Measurements from ENCODE around the gene BCL2L14.
"Not testable (repeated sequence)": the region's sequence is repeated elsewhere in the genome, so short reads cannot be mapped to it uniquely, and the experiment has no call there.

The BCL2L14 gene

DNA sequence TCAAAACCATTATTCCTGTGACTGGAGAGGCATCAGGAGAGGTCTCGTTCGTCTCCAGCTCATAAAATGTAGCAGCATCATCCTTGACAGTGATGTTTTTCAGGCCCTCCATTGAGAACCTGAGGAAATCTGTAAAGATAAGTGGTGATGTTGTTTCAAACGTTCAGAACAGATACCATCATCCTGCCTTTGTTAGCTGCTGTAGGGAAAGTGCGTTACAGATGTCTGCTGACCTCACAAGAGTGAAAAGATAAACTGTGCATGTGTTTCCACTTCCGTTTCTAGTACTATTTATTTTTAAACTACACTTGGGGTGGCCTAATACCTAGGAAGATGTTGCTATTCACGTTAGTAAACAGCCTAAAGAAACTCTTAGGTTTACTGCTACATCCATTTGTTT is 28.4 kb downstream of the BCL2L14 start:
- no peak overlapping the region for H3K4me3 ChIP-seq (ENCODE audit: low read depth, low read length, poor library complexity, severe bottlenecking)
- H3K79me2 ChIP-seq (ENCODE audit: insufficient read depth, low read length): no peaks in the 10 kb centered on the region
- H3K9me3 ChIP-seq (ENCODE audit: low read length): peaks cover 2% of the 10 kb centered on the region; the same call in 1 of the 2 replicates
- H3K9ac ChIP-seq (ENCODE audit: low read length): no peak overlapping the region
- H3K27ac ChIP-seq (ENCODE audit: low read depth, low read length, poor library complexity, severe bottlenecking): no peak overlapping the region
- H3K4me1 ChIP-seq (ENCODE audit: insufficient read depth, low read length, severe bottlenecking): no peaks in the 10 kb centered on the region
- H3K27me3 ChIP-seq (ENCODE audit: insufficient read depth, low read length): no peaks in the 10 kb centered on the region
- no peak overlapping the region for H2AFZ ChIP-seq (ENCODE audit: low read length)
- TF ChIP-seq EZH2 (IDR thresholded peaks at IDR 0.05; ENCODE audit: borderline replicate concordance, low read length) (no peak), CTCF (IDR thresholded peaks at IDR 0.05; ENCODE audit: low read length) (no peak)
- no peak overlapping the region for H3K4me2 ChIP-seq (ENCODE audit: low read length)
- no peaks in the 10 kb centered on the region; the same call in 1 of the 2 replicates for H4K20me1 ChIP-seq (ENCODE audit: insufficient read depth, low read length)
- no peaks in the 10 kb centered on the region for H3K36me3 ChIP-seq (ENCODE audit: insufficient read depth, low read length)
- no peaks in the 10 kb centered on the region for H3K9me2 ChIP-seq (ENCODE audit: low read depth, low read length)
- H3F3A ChIP-seq (ENCODE audit: insufficient read depth, low read length): no peaks in the 10 kb centered on the region

- Histone ChIP-seq H3K9ac (ENCODE audit: low read length) (no peak overlapping the region), H3K4me2 (ENCODE audit: low read length) (no peak overlapping the region), H4K20me1 (ENCODE audit: insufficient read depth, low read length) (no peaks in the 10 kb centered on the region), H3K27ac (ENCODE audit: low read depth, low read length, poor library complexity, severe bottlenecking) (no peak overlapping the region), H3K9me2 (ENCODE audit: low read depth, low read length) (no peaks in the 10 kb centered on the region), H3K9me3 (ENCODE audit: low read length) (peaks cover 12% of the 10 kb centered on the region; the same call in 1 of the 2 replicates), H3K27me3 (ENCODE audit: insufficient read depth, low read length) (no peaks in the 10 kb centered on the region), H3K4me3 (ENCODE audit: low read depth, low read length, poor library complexity, severe bottlenecking) (no peak overlapping the region), H3K36me3 (ENCODE audit: insufficient read depth, low read length) (no peaks in the 10 kb centered on the region), H3K4me1 (ENCODE audit: insufficient read depth, low read length, severe bottlenecking) (no peaks in the 10 kb centered on the region), H3K79me2 (ENCODE audit: insufficient read depth, low read length) (no peaks in the 10 kb centered on the region), H2AFZ (ENCODE audit: low read length) (no peak overlapping the region), H3F3A (ENCODE audit: insufficient read depth, low read length) (no peaks in the 10 kb centered on the region)
- TF ChIP-seq EZH2 (IDR thresholded peaks at IDR 0.05; ENCODE audit: borderline replicate concordance, low read length): no peak
- no peak for TF ChIP-seq CTCF (IDR thresholded peaks at IDR 0.05; ENCODE audit: low read length)
Measured at GRCh38 chr12:12107678-12108077, 36.9 kb downstream of the BCL2L14 start.

DNA sequence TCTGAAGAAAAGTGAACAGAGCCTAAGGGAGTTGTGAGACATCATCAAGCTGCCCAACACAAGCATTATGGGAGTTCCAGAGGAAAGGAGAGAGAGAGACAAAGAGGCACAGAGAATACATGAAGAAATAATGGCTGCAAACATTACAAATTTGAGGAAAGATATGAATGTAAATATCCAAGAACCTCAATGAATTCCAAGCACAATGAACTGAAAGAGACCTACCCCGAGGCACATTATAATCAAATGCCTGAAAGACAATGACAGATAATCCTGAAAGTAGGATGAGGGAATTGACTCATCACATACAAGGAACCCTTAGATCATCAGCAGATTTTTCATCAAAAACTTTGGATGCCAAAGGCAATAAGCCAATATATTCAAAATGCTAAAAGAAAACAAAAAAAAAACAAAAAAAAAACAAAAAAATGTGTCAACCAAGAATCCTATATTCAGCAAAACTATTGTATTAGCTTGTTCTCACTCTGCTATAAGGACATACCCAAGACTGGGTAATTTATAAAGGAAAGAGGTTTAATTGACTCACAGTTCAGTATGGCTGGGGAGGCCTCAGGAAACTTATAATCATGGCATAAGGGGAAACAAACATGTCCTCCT is 37.8 kb downstream of the BCL2L14 start:
- H3F3A ChIP-seq (ENCODE audit: insufficient read depth, low read length): no peaks in the 10 kb centered on the region
- no peaks in the 10 kb centered on the region for H3K4me1 ChIP-seq (ENCODE audit: insufficient read depth, low read length, severe bottlenecking)
- no peak overlapping the region for H3K4me2 ChIP-seq (ENCODE audit: low read length)
- H3K27me3 ChIP-seq (ENCODE audit: insufficient read depth, low read length): no peaks in the 10 kb centered on the region
- no peaks in the 10 kb centered on the region for H3K79me2 ChIP-seq (ENCODE audit: insufficient read depth, low read length)
- H2AFZ ChIP-seq (ENCODE audit: low read length): no peak overlapping the region
- H3K27ac ChIP-seq (ENCODE audit: low read depth, low read length, poor library complexity, severe bottlenecking): no peak overlapping the region
- H3K9me2 ChIP-seq (ENCODE audit: low read depth, low read length): no peaks in the 10 kb centered on the region
- no peak overlapping the region for H3K4me3 ChIP-seq (ENCODE audit: low read depth, low read length, poor library complexity, severe bottlenecking)
- no peak overlapping the region for H3K9ac ChIP-seq (ENCODE audit: low read length)
- H3K9me3 ChIP-seq (ENCODE audit: low read length): peaks cover 12% of the 10 kb centered on the region; the same call in 1 of the 2 replicates
- no peaks in the 10 kb centered on the region for H4K20me1 ChIP-seq (ENCODE audit: insufficient read depth, low read length)
- H3K36me3 ChIP-seq (ENCODE audit: insufficient read depth, low read length): no peaks in the 10 kb centered on the region
- TF ChIP-seq CTCF (IDR thresholded peaks at IDR 0.05; ENCODE audit: low read length) (no peak), EZH2 (IDR thresholded peaks at IDR 0.05; ENCODE audit: borderline replicate concordance, low read length) (no peak)

- H3K4me3 ChIP-seq (ENCODE audit: low read depth, low read length, poor library complexity, severe bottlenecking); H2AFZ ChIP-seq (ENCODE audit: low read length); H3K27me3 ChIP-seq (ENCODE audit: insufficient read depth, low read length); H3K79me2 ChIP-seq (ENCODE audit: insufficient read depth, low read length); H3K9me2 ChIP-seq (ENCODE audit: low read depth, low read length); H3K9me3 ChIP-seq (ENCODE audit: low read length); H3K9ac ChIP-seq (ENCODE audit: low read length); H3K4me2 ChIP-seq (ENCODE audit: low read length); H3K4me1 ChIP-seq (ENCODE audit: insufficient read depth, low read length, severe bottlenecking); H3K27ac ChIP-seq (ENCODE audit: low read depth, low read length, poor library complexity, severe bottlenecking); H4K20me1 ChIP-seq (ENCODE audit: insufficient read depth, low read length); H3F3A ChIP-seq (ENCODE audit: insufficient read depth, low read length); H3K36me3 ChIP-seq (ENCODE audit: insufficient read depth, low read length): not testable (repeated sequence)
Measured at GRCh38 chr12:12110923-12111555, 40.3 kb downstream of the BCL2L14 start.

Measured in OCI-LY1 (cell line).